HEK293 (cell line): Measurements from ENCODE around the gene SCO1.

Experiments
- GFI1B ChIP-seq: fragments of 450-650 bp; formaldehyde crosslinking; IDR thresholded peaks from 2 replicates; pipeline ENCODE4 v1.5.1; 2016; ENCODE audit warnings: missing biosample characterization, missing genetic modification characterization
- IKZF3 ChIP-seq: fragments of 450-650 bp; IDR thresholded peaks from 2 replicates; pipeline ENCODE4 v1.5.0; 2018; ENCODE audit warnings: missing biosample characterization, mild to moderate bottlenecking, missing genetic modification characterization, moderate library complexity
- KLF16 ChIP-seq: fragments of 450-650 bp; formaldehyde crosslinking; IDR thresholded peaks from 2 replicates; pipeline ENCODE4 v1.5.1; 2017; ENCODE audit warnings: missing biosample characterization, missing genetic modification characterization
- KLF9 ChIP-seq: fragments of 450-650 bp; formaldehyde crosslinking; IDR thresholded peaks from 2 replicates; pipeline ENCODE4 v1.5.1; 2016; ENCODE audit warnings: missing biosample characterization, missing genetic modification characterization, low read depth
- ZBTB21 ChIP-seq: fragments of 450-650 bp; formaldehyde crosslinking; IDR thresholded peaks from 2 replicates; pipeline ENCODE4 v1.5.1; 2017; ENCODE audit warnings: missing biosample characterization, missing genetic modification characterization
- ZNF133 ChIP-seq: fragments of 450-650 bp; formaldehyde crosslinking; IDR thresholded peaks from 2 replicates; pipeline ENCODE4 v1.5.1; 2016; ENCODE audit warnings: missing biosample characterization, missing genetic modification characterization
- ZNF76 ChIP-seq: fragments of 450-650 bp; formaldehyde crosslinking; IDR thresholded peaks from 2 replicates; pipeline ENCODE4; 2016; ENCODE audit warnings: low read depth, missing biosample characterization, missing genetic modification characterization, borderline replicate concordance
- TF ChIP-seq, protein P1 (sequence below): fragments of 450-650 bp; formaldehyde crosslinking; IDR thresholded peaks from 2 replicates; pipeline ENCODE4 v1.5.1; 2016; ENCODE audit warnings: missing biosample characterization, missing genetic modification characterization

DNA sequence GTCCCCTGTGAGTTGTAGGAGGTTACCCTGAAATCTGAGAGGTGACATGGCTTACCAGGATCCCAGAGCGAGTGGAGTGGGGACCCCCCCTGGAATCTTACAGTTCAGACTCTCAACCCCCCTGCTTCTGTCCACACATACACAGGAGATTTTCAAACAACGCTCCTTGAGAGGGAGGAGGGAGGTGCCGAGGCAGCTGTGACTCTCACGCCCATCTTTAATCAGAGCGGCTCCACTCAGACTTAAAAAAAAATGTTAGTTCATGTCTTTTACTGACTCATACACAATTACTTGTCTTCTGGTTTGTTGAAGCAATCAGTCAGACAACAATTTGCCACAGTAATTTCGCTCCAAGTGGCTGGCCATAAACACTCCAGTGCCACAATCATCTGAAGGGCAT is 47.9 kb upstream of the SCO1 start:
- TF ChIP-seq KLF16 (tag by site-specific recombination): no peak
- TF ChIP-seq, protein P1, sequence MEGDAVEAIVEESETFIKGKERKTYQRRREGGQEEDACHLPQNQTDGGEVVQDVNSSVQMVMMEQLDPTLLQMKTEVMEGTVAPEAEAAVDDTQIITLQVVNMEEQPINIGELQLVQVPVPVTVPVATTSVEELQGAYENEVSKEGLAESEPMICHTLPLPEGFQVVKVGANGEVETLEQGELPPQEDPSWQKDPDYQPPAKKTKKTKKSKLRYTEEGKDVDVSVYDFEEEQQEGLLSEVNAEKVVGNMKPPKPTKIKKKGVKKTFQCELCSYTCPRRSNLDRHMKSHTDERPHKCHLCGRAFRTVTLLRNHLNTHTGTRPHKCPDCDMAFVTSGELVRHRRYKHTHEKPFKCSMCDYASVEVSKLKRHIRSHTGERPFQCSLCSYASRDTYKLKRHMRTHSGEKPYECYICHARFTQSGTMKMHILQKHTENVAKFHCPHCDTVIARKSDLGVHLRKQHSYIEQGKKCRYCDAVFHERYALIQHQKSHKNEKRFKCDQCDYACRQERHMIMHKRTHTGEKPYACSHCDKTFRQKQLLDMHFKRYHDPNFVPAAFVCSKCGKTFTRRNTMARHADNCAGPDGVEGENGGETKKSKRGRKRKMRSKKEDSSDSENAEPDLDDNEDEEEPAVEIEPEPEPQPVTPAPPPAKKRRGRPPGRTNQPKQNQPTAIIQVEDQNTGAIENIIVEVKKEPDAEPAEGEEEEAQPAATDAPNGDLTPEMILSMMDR: no peak
- TF ChIP-seq GFI1B (tag by site-specific recombination): no peak
- TF ChIP-seq ZNF76: no peak
- TF ChIP-seq KLF9 (tag by site-specific recombination): no peak
- no peak for TF ChIP-seq IKZF3 (tag by site-specific recombination)
- no peak for TF ChIP-seq ZNF133
- no peak for TF ChIP-seq ZBTB21 (tag by site-specific recombination)
